ENCODE measurements around the gene EFNB3.

- TF ChIP-seq GATA2 (IDR thresholded peaks at IDR 0.05; ENCODE audit: low read depth, low read length) (no peak), GATA3 (IDR thresholded peaks at IDR 0.05; ENCODE audit: low read depth, low read length) (no peak)
Measured at GRCh38 chr17:7742729-7743128, 37.7 kb downstream of the EFNB3 start.
